GM19455 (cell line): Measurements from ENCODE around the gene LIMD2.

ENCODE experiments used
- ATAC-seq: cut with Tn5 transposase; IDR thresholded peaks from one replicate; pipeline ENCODE4 v1.9.1; 2021; ENCODE audit not compliant: unreplicated experiment

LIMD2 gene

GRCh38 chr17:63685041-63685440 lies 14.9 kb downstream of the LIMD2 start:
- no peak for ATAC-seq

DNA sequence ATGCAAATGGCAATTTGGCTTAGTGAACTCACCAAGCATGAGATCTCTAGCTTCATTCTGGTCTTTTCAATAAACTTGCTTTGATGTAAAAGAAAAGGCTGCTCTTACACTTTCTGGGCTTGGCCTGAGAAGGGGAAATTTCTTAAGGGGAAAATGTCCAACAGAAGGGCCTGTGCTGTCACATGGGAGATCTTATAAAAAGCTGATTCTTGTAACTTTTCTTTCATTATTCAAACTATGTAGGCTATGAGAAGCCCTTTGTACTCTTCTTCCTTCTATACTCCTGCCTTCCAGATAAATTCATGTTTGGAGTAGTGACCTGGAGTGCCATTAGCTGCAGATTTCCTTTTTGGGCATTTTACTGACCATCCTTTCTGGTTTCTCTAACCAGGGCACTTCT lies 16.9 kb downstream of the LIMD2 start:
- ATAC-seq, result no peak

- no peak for ATAC-seq
These were observed 17.5 kb downstream of the LIMD2 start for GRCh38 chr17:63682441-63682840.

DNA sequence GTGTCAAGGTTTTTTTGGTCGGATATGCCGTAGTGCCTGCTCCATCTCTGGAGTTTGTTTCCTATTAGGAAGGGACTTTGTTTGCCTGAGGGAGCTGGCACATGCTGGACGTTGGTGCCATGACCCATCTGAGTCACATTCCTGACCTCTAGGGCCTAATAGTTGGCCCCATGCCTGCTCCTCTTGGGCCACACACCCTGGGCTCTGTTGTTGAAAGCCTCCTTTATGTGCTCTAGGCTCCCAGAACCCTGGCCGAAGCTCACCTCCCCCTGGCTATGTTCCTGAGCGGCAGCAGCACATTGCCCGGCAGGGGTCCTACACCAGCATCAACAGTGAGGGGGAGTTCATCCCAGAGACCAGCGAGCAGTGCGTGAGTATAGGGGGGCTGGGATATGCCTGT lies 18.4 kb downstream of the LIMD2 start:
- ATAC-seq, result no peak

GRCh38 chr17:63680700-63681099 lies 19.2 kb downstream of the LIMD2 start:
- no peak for ATAC-seq

DNA sequence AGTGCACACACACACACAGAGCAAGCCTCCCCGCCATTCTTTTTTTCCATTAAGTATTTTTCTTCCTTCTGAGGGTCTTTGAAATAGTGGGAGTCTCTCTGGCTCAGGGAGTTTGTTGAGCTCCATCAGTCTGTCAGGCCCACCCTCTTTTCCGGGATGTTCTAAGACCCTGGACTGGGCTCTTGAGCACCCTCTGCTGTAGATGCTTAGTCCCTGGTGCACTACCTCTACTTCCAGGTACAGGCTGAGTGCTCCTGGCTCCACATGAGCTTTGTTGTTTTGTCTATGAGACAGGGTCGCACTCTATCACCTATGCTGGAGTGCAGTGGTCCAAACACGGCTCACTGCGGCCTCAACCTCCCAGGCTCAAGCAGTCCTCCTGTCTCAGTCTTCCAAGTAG lies 20.7 kb downstream of the LIMD2 start:
- ATAC-seq, result no peak

DNA sequence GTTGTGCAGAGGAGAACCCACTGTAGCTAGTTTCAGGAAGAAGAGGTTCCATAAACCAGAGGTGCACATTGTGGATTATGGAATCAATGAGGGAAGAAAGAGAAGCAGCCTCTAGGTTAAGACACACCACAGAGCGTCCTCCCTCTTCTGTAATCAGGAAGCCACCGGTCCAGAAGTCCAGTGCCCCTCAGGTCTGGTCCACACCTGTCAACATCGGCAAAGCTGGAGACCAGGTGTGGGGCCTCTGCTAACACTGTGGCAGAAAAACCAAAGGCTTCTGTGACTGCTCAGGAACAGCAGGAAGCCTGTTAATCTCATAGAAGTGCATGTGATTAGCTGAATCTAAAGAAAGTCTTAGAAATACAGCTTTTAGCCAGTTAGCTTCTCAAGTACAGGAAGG lies 23.3 kb downstream of the LIMD2 start:
- no peak for ATAC-seq

GRCh38 chr17:63675607-63676546 lies 24.0 kb downstream of the LIMD2 start:
- no peak for ATAC-seq

- ATAC-seq, result no peak
These were observed 24.7 kb downstream of the LIMD2 start for GRCh38 chr17:63675231-63675606.

DNA sequence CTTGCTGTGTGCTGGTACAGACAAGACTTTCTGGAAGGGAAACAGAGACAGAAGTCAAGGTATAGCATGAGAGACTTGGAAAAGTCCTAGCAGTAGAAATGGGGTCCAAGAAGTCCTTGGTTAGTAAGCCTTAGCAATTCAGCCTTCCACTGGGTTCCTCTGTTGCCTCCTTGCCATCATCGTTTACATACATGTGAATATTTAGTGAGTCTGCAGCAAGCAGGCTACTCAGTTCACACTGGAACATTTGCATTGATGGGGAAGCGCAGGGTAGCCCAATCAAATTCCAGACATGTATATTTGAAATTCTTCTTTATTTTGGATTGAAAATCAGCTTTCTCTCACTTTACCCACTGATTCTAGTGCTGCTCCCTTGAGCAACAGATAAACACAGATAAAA lies 27.1 kb downstream of the LIMD2 start:
- no peak for ATAC-seq

- no peak for ATAC-seq
These were observed 34.3 kb downstream of the LIMD2 start for GRCh38 chr17:63665527-63666214.

DNA sequence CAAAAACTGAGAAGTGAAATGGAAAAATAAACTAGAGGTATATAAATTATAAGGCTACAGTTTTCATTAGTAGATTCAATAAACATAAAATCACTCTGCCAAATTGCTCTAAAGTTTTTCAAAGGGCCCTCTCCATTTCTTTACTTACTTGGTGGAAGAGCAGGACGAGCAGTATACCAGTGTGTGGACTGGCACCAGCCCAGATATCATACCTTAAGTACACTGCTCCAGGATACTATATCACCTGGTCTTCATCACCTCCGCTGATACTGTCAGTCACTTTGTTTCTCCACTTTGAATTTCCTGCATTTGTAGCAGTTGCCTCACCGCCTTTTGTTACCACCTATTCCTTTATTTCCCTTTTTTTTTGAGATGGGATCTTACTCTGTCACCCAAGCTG lies 40.1 kb downstream of the LIMD2 start:
- no peak for ATAC-seq

- ATAC-seq, result no peak
These were observed 41.6 kb downstream of the LIMD2 start for GRCh38 chr17:63658366-63658765.

GRCh38 chr17:63657786-63658185 lies 42.1 kb downstream of the LIMD2 start:
- no peak for ATAC-seq

- ATAC-seq, result no peak
These were observed 46.9 kb downstream of the LIMD2 start for GRCh38 chr17:63653050-63653449.

- ATAC-seq, result no peak
These were observed 47.8 kb downstream of the LIMD2 start for GRCh38 chr17:63652106-63652505.

- ATAC-seq, result no peak
These were observed 50.1 kb downstream of the LIMD2 start for GRCh38 chr17:63649813-63650212.

DNA sequence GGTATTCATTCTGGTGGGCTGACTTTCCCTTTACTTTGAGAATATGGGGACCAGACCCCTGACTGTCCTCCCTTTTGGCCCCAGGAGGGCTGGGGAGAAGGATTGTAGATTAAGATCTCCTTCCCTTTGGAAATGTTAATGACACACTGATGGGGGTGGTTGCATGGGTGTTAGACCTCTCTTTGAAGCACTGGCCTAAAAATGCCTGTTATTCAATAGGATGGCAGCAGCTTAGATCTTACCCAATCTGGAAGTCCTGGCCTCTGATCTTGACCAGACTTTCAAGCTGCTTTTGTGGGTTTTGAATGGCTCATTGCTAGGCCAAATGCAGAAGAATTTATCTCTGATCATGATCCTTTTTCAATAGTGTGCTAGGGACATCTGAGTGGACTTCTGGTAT lies 52.0 kb downstream of the LIMD2 start:
- ATAC-seq, result no peak

- no peak for ATAC-seq
These were observed 52.7 kb downstream of the LIMD2 start for GRCh38 chr17:63647065-63647725.

DNA sequence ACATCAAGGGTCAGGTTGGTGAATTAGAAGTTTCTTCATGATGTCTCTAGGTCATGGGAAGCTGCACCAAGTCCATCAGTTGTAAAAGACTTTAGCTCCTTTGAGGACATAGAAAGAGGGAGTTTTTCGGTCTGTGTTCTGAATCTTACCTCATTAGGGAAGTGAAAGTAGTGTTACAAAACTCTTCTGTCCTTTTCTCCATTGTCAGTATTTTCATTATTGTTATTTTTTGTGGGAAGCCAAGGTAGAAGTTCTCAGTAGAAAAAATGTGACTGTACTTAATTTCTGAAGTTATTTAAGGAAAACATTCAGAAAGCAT lies 53.5 kb downstream of the LIMD2 start:
- peak; percentile 79 for ATAC-seq
